Urinary bladder (tissue), 4 donors: Measurements from ENCODE around the gene MAN1B1. TPM values are rescaled to one million over a fixed set of nuclear protein-coding genes. Genes with fewer than 3 reads are reported as not detected.

ENCODE experiments used
- DNase-seq: peaks from one replicate; pipeline ENCODE4 v3.0.0-alpha.2; 2015; ENCODE audit errors: extremely low spot score
- H3K27ac ChIP-seq: one replicate; pipeline ENCODE4 v1.5.1; 2013; ENCODE audit warnings: low read depth, mild to moderate bottlenecking, moderate library complexity
- H3K36me3 ChIP-seq: one replicate; pipeline ENCODE4 v1.6.1; 2013; ENCODE audit warnings: mild to moderate bottlenecking, moderate library complexity; ENCODE audit not compliant: insufficient read depth
- H3K4me1 ChIP-seq: one replicate; pipeline ENCODE4 v1.6.1; 2013; ENCODE audit warnings: mild to moderate bottlenecking, moderate library complexity; ENCODE audit not compliant: insufficient read depth
- H3K4me3 ChIP-seq: one replicate; pipeline ENCODE4 v1.5.1; 2013; ENCODE audit warnings: low read depth, low read length
- WGBS: extraction: QIAGEN DNeasy Blood & Tissue Kit; methylation state at CpG from one replicate; pipeline ENCODE4 v1.1.7; 2013; 5-methylcytosine and 5-hydroxymethylcytosine counted together
- polyA plus RNA-seq: library from polyadenylated mRNA; stranded (reverse); fragments of 200-250 nt; gene quantifications from one replicate; pipeline ENCODE4 v1.2.3, GENCODE V29; 2013
- total RNA-seq: library from RNA; depleted of rRNA; stranded (reverse); fragments of >200 nt; gene quantifications from one replicate; pipeline ENCODE4 v1.2.3, GENCODE V29; 2014
- donor health status: healthy with polysubstance abuse.
- donor health status: healthy.

The MAN1B1 gene
- total and polyA plus RNA-seq, 2 donors = 29.1 to 38.5 TPM

DNA sequence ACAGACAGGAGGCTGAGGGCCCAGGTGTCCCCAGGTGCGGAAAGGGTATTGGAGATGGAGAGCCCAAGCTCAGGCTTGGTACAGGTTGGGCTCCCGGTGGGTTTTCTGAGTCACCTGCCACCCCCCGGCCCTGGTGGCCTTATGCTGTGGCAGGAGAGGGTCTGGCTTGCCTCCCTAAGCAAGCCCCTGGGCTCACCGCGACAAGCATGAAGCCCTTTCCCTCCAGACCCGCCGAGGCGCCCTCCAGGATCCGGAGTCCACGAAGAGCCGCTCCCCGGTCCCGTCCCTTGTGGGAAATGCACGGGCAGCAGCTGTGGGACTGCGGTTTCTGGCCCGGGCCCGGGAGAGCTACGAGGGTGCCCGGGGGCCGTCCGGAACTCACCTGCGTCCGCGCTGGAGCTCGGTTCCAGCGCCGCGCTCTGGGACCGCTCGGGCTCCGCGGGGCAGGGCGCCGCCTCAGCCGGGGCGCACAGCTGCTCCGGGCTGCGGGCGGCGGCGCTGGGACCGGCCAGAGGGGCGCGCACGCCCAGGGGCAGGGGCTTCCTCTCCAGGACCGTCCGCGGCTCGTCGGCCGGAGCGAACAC lies 17.2 kb upstream of the MAN1B1 start:
- Histone ChIP-seq H3K4me3 (peak overlapping the region; percentile 30), H3K36me3 (no peaks in the 10 kb centered on the region), H3K4me1 (no peaks in the 10 kb centered on the region), H3K27ac (no peak overlapping the region)
- no peak for DNase-seq
- WGBS = 6% methylated on average over 52 of the region's 52 CpGs

DNA sequence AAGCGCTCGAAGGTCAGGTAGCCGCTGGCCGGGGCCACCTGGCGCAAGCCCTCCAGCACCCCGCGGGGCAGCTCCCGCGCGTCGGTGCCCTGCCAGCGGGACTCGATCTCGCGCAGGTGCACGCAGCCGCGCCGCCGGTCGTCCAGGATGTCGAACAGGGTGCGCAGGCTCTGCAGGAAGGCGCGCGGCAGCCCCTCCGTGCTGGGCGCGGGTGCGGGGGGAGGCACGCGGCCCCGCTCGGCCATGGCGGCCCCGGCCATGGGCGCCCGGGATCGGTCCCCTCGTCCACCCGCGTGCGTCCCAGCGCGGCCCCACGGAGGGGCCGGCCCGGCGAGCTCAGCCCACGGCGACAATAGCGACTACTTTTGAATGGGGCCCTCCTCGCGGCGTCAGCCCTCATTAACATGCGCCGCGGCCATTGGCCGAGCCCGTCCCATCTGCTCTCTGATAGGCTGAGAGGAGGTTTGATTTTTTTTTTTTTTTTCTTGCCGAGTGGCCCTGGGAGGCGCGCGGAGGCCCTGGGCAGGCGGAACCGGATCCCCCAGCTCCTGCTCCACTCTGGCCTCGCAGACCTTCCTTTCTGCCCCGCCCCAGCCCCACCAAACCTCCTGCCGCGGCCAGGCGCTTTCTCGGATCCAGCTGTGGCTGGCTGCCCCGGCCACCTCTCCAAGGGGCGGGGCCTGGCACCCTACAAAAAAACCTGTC lies 16.4 kb upstream of the MAN1B1 start, which contains the start of gene SAPCD2:
TSS of gene SAPCD2 (minus strand) at position 357 of the 705 bp plus-strand sequence. CDS start at position 260, 97 bp downstream.
- H3K27ac ChIP-seq = peak within 1 kb of the TSS; percentile 5
- under 1% methylated on average over 74 of the region's 74 CpGs for WGBS
- H3K4me1 ChIP-seq = no peaks in the 10 kb centered on the region
- no peaks in the 10 kb centered on the region for H3K36me3 ChIP-seq
- DNase-seq = peak; percentile 74
- H3K4me3 ChIP-seq = peak within 1 kb of the TSS; percentile 30

DNA sequence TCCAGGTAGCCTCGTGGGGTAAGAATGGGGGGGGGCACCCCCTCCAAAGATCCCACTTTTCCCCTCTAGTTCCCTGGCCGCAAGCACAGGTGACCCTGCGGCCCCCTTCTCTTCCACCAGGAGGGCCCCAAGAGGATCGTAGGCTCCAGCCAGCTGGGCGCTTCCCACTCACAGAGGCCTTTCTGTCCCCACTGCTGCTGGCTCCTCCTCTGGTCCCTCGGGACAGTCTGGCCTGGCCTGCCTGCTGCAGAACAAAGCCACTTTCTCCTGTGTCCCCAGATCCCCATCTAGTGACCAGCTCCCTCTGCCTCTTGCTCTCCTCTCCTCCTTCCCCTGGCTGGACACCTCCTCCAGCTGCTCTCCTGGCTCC lies 15.9 kb upstream of the MAN1B1 start:
- H3K36me3 ChIP-seq = no peaks in the 10 kb centered on the region
- WGBS = 37% methylated on average over 6 of the region's 6 CpGs
- H3K27ac ChIP-seq = peak overlapping the region; percentile 5
- H3K4me1 ChIP-seq = no peaks in the 10 kb centered on the region
- DNase-seq = no peak
- peak overlapping the region; percentile 30 for H3K4me3 ChIP-seq

DNA sequence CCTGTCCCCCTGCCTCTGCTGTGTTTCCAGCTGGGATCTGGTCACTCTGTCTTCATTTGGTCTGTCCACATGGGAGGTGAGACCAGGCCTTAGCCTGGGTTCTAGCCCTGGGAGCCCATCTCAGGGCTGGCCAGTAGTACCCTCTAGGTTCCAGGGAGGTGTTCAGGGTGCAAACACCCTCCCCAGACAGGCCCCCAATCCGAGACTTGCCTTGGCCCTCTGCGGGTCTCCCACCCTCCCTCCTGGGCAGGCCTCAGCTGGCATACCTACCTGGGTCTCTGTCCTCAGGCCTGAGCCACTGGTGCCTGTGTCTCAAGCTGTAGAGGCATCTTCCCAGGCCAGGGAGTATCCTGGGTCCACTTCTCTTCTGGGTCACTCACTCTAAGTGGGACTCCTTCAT lies 15.5 kb upstream of the MAN1B1 start:
- no peak for DNase-seq
- 89% methylated on average over 2 of the region's 2 CpGs for WGBS
- no peaks in the 10 kb centered on the region for H3K36me3 ChIP-seq
- no peaks in the 10 kb centered on the region for H3K4me1 ChIP-seq
- no peak overlapping the region for H3K4me3 ChIP-seq
- H3K27ac ChIP-seq = no peak overlapping the region

DNA sequence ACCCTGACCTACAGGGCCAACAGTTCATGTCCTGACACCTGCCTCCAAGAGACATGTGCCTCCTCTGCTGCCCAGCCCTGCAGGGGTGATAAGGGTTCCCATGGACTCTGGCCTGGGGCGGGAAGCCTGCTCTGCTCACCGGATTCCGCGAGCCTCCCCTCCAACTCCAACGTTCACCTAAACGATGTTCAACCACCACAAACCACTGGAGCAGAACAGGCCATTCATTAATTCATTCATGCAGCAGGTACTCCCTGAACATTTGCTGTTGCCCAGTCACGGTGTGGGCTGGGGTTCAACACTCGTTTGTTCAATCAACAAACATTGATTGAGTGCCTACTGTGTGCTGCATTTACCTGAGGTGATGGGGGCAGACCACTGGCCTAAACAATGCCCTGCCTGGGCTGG lies 12.8 kb upstream of the MAN1B1 start:
- Histone ChIP-seq H3K27ac (no peak overlapping the region), H3K4me3 (no peak overlapping the region), H3K36me3 (no peaks in the 10 kb centered on the region), H3K4me1 (no peaks in the 10 kb centered on the region)
- 90% methylated on average over 8 of the region's 8 CpGs for WGBS
- no peak for DNase-seq

DNA sequence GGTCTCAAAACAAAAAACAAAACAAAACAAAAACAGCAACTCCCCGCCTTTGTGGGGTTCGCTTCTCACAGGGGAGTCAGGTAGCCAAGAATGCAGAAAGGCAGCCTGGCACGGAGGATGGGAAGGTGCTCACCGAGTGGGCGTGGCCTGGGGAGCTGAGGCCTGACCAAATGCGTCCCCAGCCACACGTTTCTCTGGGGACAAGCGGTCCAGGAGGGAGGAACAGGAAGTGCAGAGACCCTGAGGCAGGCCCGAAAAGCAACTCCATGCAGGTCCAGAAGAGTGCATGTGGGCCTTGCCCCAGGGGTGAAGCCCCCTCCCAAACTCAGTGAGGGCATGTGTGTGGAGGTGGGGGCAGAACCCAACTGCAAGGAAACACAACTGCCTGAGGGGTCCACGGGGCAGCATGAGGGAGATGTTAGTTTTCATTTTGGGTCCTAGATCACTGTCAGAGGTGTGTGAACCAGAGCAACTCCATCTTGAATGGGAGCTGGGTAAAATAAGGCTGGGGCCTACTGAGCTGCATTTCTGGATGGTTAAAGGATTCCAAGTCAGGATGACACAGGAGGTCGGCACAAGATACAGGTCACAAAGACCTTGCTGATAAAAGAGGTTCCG lies 12.0 kb upstream of the MAN1B1 start:
- Histone ChIP-seq H3K4me3 (no peak overlapping the region), H3K4me1 (no peaks in the 10 kb centered on the region)

DNA sequence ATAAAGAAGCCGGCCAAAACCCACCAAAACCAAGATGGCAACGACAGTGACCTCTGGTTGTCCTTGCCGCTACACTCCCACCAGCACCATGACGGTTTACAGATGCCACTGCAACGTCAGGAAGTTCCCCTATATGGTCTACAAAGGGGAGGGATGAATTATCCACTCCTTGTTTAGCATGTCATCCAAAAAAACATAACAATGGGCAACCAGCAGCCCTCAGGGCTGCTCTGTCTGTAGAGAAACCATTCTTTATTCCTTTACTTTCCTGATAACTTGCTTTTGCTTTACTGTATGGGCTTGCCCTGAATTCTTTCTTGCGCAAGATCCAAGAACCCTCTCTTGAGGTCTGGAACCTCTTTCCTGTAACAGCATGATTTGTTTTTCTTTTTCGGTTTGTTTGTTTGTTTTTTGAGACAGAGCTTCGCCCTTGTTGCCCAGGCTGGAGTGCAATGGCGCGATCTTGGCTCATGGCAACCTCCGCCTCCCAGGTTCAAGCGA lies 11.5 kb upstream of the MAN1B1 start:
- no peaks in the 10 kb centered on the region for H3K4me1 ChIP-seq
- no peak overlapping the region for H3K27ac ChIP-seq
- WGBS = 86% methylated on average over 12 of the region's 12 CpGs
- no peak for DNase-seq
- no peak overlapping the region for H3K4me3 ChIP-seq
- H3K36me3 ChIP-seq = no peaks in the 10 kb centered on the region

More for the DNA sequence above, 12.0 kb upstream of the MAN1B1 start:
- Histone ChIP-seq H3K36me3 (no peaks in the 10 kb centered on the region), H3K27ac (no peak overlapping the region)
- no peak for DNase-seq
- 80% methylated on average over 12 of the region's 12 CpGs for WGBS

DNA sequence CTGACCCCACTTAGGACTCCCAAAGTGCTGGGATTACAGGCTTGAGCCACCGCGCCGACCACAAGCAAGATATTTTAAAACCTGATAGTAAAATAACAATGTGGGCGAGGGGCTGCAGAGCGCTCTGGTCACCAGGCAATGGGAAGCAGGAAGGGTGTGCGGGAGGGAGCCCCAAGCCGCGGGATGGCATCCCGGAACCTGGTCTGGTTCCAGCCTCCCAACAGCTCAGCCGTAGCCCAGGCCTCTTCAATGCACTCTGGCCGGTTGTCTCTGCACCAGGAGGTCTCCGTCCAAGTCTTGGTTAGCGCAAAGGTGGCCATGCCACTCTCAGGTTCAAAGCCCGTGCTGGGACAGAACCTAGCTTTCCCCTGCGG lies 10.2 kb upstream of the MAN1B1 start:
- no peak overlapping the region for H3K27ac ChIP-seq

DNA sequence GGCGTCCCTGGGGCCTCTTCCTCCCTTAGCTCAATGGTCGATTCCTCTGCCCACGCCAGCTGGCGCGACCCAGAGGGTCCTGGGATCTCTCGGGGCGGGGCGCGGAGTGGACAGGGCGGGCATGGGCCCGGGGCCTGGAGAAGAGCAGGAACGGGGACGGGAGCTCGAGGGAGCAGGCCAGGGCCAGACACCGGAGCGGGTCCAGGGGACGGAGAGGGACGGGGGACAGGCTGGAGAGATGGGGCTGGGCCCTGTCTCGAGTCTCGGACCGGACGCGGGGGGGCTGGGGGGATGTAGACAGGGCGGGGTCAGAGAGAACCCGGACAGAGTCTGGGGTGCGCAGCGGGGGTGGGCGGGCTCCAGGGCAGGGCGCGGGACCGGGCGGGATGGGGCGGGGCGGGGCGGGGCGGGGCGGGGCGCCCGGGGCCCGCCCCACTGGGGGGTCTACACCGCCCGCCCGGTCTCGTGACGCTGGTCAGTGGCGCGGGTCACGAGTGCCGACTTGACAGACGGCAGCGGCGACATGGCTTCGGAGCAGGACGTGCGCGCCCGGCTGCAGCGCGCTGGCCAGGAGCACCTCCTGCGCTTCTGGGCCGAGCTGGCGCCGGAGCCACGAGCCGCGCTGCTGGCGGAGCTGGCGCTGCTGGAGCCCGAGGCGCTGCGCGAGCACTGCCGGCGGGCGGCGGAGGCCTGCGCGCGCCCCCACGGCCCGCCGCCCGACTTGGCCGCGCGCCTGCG lies 9.6 kb upstream of the MAN1B1 start, which contains the start of gene UAP1L1:
TSS of gene UAP1L1 (plus strand) at position 508 of the 738 bp plus-strand sequence. CDS start at position 524, 16 bp downstream.
- H3K27ac ChIP-seq = peak within 1 kb of the TSS; percentile 31
- H3K4me1 ChIP-seq = no peaks in the 10 kb centered on the region
- no peak for DNase-seq
- 2% methylated on average over 81 of the region's 87 CpGs for WGBS
- peak within 1 kb of the TSS; percentile 92 for H3K4me3 ChIP-seq
- H3K36me3 ChIP-seq = peaks cover 2% of the 10 kb centered on the region

More for the DNA sequence above, 10.2 kb upstream of the MAN1B1 start:
- no peak for DNase-seq
- 65% methylated on average over 15 of the region's 15 CpGs for WGBS
- Histone ChIP-seq H3K4me3 (peak overlapping the region; percentile 92), H3K4me1 (no peaks in the 10 kb centered on the region), H3K36me3 (peaks cover 2% of the 10 kb centered on the region)

DNA sequence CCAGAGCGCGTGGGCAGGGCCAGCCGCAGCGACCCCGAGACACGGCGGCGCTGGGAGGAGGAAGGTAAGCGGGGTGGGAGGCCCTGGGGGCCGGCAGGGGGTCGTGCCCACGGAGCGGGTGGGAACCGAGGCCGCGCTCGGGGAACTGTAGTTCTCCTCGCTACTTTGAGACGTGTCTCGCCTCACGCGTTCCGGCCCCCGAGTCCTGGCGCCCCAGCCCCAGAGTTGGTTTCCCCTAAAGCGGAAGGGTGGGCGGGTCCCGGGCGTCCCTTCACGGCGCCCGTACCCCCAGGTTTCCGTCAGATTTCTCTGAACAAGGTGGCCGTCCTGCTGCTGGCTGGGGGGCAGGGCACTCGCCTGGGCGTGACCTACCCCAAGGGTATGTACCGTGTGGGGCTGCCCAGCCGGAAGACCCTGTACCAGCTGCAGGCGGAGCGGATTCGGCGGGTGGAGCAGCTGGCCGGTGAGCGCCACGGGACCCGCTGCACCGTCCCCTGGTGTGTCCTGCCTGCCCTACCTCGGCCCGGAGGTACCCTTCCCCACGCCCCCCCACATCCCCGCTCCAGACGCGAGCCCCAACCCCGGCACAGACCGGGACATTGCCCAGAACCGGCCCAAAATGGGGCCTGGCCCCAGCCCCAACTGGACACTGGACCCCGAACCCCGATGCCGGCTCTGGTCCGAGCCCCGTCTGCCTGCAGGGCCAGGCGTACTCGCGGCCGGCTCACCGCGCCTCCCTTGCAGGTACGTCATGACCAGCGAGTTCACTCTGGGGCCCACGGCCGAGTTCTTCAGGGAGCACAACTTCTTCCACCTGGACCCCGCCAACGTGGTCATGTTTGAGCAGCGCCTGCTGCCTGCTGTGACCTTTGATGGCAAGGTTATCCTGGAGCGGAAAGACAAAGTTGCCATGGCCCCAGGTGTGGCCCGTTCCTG lies 8.8 kb upstream of the MAN1B1 start:
- peak overlapping the region; percentile 30 for H3K27ac ChIP-seq
- DNase-seq = no peak
- 15% methylated on average over 76 of the region's 76 CpGs for WGBS

DNA sequence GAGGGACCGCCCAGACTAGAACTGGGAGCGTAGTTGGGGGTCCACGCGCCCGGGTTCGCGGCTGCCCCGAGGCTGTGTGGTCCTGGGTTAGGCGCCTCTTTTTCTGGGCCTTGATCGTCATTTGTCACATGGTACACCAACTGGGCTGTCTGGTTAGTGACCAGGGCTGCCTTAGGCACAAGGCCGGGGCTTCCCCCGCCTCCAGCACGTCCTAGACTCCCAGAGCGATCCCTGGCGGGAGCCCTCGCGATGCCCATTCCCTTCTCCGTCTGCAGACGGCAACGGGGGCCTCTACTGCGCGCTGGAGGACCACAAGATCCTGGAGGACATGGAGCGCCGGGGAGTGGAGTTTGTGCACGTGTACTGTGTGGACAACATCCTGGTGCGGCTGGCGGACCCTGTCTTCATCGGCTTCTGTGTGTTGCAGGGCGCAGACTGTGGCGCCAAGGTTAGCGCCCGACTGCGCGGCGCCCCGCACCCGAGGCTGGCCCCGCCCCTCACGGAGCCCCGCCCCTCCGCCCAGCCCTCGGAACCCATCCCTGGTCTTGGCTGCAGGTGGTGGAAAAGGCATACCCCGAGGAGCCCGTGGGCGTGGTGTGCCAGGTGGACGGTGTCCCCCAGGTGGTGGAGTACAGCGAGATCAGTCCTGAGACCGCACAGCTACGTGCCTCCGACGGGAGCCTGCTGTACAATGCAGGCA lies 7.9 kb upstream of the MAN1B1 start:
- Histone ChIP-seq H3K27ac (no peak overlapping the region), H3K4me3 (peak overlapping the region; percentile 92), H3K36me3 (peaks cover 2% of the 10 kb centered on the region), H3K4me1 (no peaks in the 10 kb centered on the region)
- DNase-seq = no peak
- 59% methylated on average over 51 of the region's 51 CpGs for WGBS

More for the DNA sequence above, 8.8 kb upstream of the MAN1B1 start:
- Histone ChIP-seq H3K36me3 (peaks cover 2% of the 10 kb centered on the region), H3K4me1 (no peaks in the 10 kb centered on the region), H3K4me3 (peak overlapping the region; percentile 92)

DNA sequence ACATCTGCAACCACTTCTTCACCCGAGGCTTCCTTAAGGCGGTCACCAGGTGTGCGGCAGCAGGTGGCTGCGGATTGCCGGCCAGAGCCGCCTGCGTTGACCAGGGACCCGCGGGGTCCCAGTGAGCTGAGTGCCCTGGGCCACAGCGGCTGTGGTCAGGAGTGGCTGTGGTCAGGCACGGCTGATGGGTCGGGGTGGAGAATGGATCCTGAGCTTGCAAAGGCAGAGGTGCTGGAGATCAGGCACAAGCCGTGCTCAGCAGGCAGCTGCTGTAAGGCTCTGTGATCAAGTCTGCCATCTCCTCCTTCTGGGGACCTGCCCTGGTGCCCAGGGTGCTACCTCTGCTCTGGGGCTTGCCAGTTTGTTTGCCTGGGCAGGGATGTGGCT lies 7.4 kb upstream of the MAN1B1 start:
- no peak for DNase-seq
- H3K27ac ChIP-seq = no peak overlapping the region
- no peaks in the 10 kb centered on the region for H3K4me1 ChIP-seq
- no peak overlapping the region for H3K4me3 ChIP-seq
- 86% methylated on average over 13 of the region's 13 CpGs for WGBS
- peaks cover 2% of the 10 kb centered on the region for H3K36me3 ChIP-seq
